Measurements from ENCODE around the gene GALNT12.

GRCh38 chr9:98867429-98868168 lies 60.1 kb downstream of the GALNT12 start:
- TF ChIP-seq, protein P1, sequence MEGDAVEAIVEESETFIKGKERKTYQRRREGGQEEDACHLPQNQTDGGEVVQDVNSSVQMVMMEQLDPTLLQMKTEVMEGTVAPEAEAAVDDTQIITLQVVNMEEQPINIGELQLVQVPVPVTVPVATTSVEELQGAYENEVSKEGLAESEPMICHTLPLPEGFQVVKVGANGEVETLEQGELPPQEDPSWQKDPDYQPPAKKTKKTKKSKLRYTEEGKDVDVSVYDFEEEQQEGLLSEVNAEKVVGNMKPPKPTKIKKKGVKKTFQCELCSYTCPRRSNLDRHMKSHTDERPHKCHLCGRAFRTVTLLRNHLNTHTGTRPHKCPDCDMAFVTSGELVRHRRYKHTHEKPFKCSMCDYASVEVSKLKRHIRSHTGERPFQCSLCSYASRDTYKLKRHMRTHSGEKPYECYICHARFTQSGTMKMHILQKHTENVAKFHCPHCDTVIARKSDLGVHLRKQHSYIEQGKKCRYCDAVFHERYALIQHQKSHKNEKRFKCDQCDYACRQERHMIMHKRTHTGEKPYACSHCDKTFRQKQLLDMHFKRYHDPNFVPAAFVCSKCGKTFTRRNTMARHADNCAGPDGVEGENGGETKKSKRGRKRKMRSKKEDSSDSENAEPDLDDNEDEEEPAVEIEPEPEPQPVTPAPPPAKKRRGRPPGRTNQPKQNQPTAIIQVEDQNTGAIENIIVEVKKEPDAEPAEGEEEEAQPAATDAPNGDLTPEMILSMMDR (IDR thresholded peaks at IDR 0.05 in 2 of 3, conservative IDR thresholded peaks at IDR 0.05 in 1 of 3; ENCODE audit: borderline replicate concordance in 1 of 3, insufficient read depth in 1 of 3, low read depth in 2 of 3, low read length in 2 of 3): no peak
- TF ChIP-seq RAD21 (IDR thresholded peaks at IDR 0.05; ENCODE audit: low read depth) (no peak), SP1 (IDR thresholded peaks at IDR 0.05; ENCODE audit: low read depth) (0 out of 2 replicates have a peak, but pooled peaks have one; percentile 13), POLR2AphosphoS5 (IDR thresholded peaks at IDR 0.05; ENCODE audit: low read depth, low read length) (peak; percentile 45; the same call in 1 of the 2 replicates), POLR2A (IDR thresholded peaks at IDR 0.05; ENCODE audit: borderline replicate concordance, extremely low read depth, insufficient read depth, insufficient read length) (no peak), EZH2phosphoT487 (IDR thresholded peaks at IDR 0.05; ENCODE audit: borderline replicate concordance) (no peak), ZNF274 (IDR thresholded peaks at IDR 0.05; ENCODE audit: low read depth, low read length) (no peak)
